CD4-positive, alpha-beta T cell (primary cell): ENCODE results near the gene CA6. TPM values are rescaled to one million over a fixed set of nuclear protein-coding genes. Genes with fewer than 3 reads are reported as not detected.
"Not testable (repeated sequence)": the region's sequence is repeated elsewhere in the genome, so short reads cannot be mapped to it uniquely, and the experiment has no call there.

Experiments
- ATAC-seq: fragments of 200-7000 bp; cut with Tn5 transposase; one replicate; pipeline ENCODE4 v1.10.0; 2022; ENCODE audit warnings: mild to moderate bottlenecking; ENCODE audit not compliant: poor library complexity
- CTCF ChIA-PET: fragments of 350-600 bp; sonication (Branson Sonifier 250); formaldehyde crosslinking; loops from one replicate; lab custom pipeline; 2021; ENCODE audit warnings: antibody characterized with exemption, inconsistent platforms; lab: Charles Lee
- POLR2A ChIA-PET: fragments of 350-600 bp; sonication (Branson Sonifier 250); formaldehyde crosslinking; loops from one replicate; lab custom pipeline; 2021; ENCODE audit warnings: antibody characterized with exemption, inconsistent platforms; lab: Charles Lee
- DNase-seq, 14 experiments: peaks; one replicate each; pipeline ENCODE4 v3.0.0-alpha.2; 2013 to 2020; ENCODE audit warnings: mixed read lengths in 2 of 14
- H3K27ac ChIP-seq, 2 donors: one replicate each; pipeline versions ENCODE4 v1.5.1 to v1.7.0; 2013; ENCODE audit warnings: low read length in 2 of 2, low read depth in 1 of 2, mild to moderate bottlenecking in 1 of 2
- H3K27me3 ChIP-seq, 2 experiments: 1 replicate in 1 of 2; 2 replicates in 1 of 2; pipeline versions ENCODE4 v1.6.1 to v1.7.0; 2013; ENCODE audit warnings: low read length in 2 of 2, control low read depth in 1 of 2, mild to moderate bottlenecking in 1 of 2, moderate library complexity in 1 of 2; ENCODE audit not compliant: insufficient read depth in 2 of 2, control insufficient read depth in 1 of 2
- H3K36me3 ChIP-seq: one replicate; pipeline ENCODE4 v1.6.1; 2013; ENCODE audit warnings: low read length, control low read depth; ENCODE audit not compliant: insufficient read depth
- H3K4me1 ChIP-seq: one replicate; pipeline ENCODE4 v1.6.1; 2013; ENCODE audit warnings: low read length, control low read depth; ENCODE audit not compliant: insufficient read depth
- H3K4me3 ChIP-seq: one replicate; pipeline ENCODE4 v1.5.1; 2013; ENCODE audit warnings: mild to moderate bottlenecking, low read length, moderate library complexity
- H3K9me3 ChIP-seq, 2 experiments: 1 replicate in 1 of 2; 2 replicates in 1 of 2; pipeline versions ENCODE4 v1.6.1 to v1.7.0; 2013; ENCODE audit warnings: low read length in 2 of 2, mild to moderate bottlenecking in 2 of 2, control low read depth in 1 of 2, moderate library complexity in 1 of 2; ENCODE audit not compliant: control insufficient read depth in 1 of 2, insufficient read depth in 1 of 2
- H3K27ac Mint-ChIP-seq: one replicate; pipeline ENCODE4 v1.8.0; 2020; ENCODE audit warnings: mixed read lengths
- H3K27me3 Mint-ChIP-seq: one replicate; pipeline ENCODE4 v1.8.0; 2021; ENCODE audit warnings: mixed read lengths
- H3K36me3 Mint-ChIP-seq: one replicate; pipeline ENCODE4 v1.8.0; 2021; ENCODE audit warnings: low read depth, mixed read lengths
- H3K4me1 Mint-ChIP-seq: one replicate; pipeline ENCODE4 v1.8.0; 2021; ENCODE audit warnings: low read depth, mixed read lengths
- H3K4me3 Mint-ChIP-seq: one replicate; pipeline ENCODE4 v1.8.0; 2020; ENCODE audit warnings: mild to moderate bottlenecking, mixed read lengths
- H3K9me3 Mint-ChIP-seq: one replicate; pipeline ENCODE4 v1.8.0; 2020; ENCODE audit warnings: mixed read lengths
- intact Hi-C, 2 experiments: fragments of 100-400 bp; cut with DNase I in 1 of 2; cut with micrococcal nuclease in 1 of 2; formaldehyde crosslinking; loops; one replicate each; pipeline versions ENCODE4 v1.15.1 to v1.9.0; 2023 to 2025; cut with DNase I, micrococcal nuclease
- total RNA-seq, 174 experiments: library from RNA in 2 of 174; stranded (reverse) in 2 of 174; gene quantifications; one replicate each; pipeline ENCODE4 v1.2.3 and lab custom pipeline; 2021 to 2026
- TF ChIP-seq, protein P1 (sequence below): fragments of 200-600 bp; IDR thresholded peaks from one replicate; pipeline ENCODE4 v1.8.0; 2022; ENCODE audit warnings: antibody characterized with exemption, mild to moderate bottlenecking

CA6 gene
- total RNA-seq, 2 experiments from 2014 or later = 0.20 TPM; not detected in 1

- no peaks in the 10 kb centered on the region for H3K4me1 Mint-ChIP-seq
- H3K9me3 Mint-ChIP-seq = no peaks in the 10 kb centered on the region
- H3K4me1 ChIP-seq = no peaks in the 10 kb centered on the region
- no peaks in the 10 kb centered on the region for H3K36me3 Mint-ChIP-seq
- no peaks in the 10 kb centered on the region for H3K27me3 Mint-ChIP-seq
- CTCF ChIA-PET = interaction anchor here (1.9 kb wide), 1 partner anchor 15 kb away, joined by 4 read pairs; no protein-coding TSS in a partner anchor
- H3K36me3 ChIP-seq = no peaks in the 10 kb centered on the region
- no peak overlapping the region for H3K27ac Mint-ChIP-seq
- H3K4me3 ChIP-seq = no peak overlapping the region
- H3K27me3 ChIP-seq = no peaks in the 10 kb centered on the region
- DNase-seq = no peak
- H3K4me3 Mint-ChIP-seq = no peak overlapping the region
- POLR2A ChIA-PET = no interaction called here
- TF ChIP-seq, protein P1, sequence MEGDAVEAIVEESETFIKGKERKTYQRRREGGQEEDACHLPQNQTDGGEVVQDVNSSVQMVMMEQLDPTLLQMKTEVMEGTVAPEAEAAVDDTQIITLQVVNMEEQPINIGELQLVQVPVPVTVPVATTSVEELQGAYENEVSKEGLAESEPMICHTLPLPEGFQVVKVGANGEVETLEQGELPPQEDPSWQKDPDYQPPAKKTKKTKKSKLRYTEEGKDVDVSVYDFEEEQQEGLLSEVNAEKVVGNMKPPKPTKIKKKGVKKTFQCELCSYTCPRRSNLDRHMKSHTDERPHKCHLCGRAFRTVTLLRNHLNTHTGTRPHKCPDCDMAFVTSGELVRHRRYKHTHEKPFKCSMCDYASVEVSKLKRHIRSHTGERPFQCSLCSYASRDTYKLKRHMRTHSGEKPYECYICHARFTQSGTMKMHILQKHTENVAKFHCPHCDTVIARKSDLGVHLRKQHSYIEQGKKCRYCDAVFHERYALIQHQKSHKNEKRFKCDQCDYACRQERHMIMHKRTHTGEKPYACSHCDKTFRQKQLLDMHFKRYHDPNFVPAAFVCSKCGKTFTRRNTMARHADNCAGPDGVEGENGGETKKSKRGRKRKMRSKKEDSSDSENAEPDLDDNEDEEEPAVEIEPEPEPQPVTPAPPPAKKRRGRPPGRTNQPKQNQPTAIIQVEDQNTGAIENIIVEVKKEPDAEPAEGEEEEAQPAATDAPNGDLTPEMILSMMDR = no peak
- no peak overlapping the region for H3K27ac ChIP-seq
- ATAC-seq = no peak
- intact Hi-C loops = no loop called here
- H3K9me3 ChIP-seq = peaks cover 0 to 4% of the 10 kb centered on the region in 2 experiments
Measured at GRCh38 chr1:9019896-9020295, 74.2 kb downstream of the CA6 start.

GRCh38 chr1:9020305-9020704, 74.6 kb downstream of the CA6 start:
- Histone ChIP-seq H3K27me3 (no peaks in the 10 kb centered on the region), H3K9me3 (peaks cover 0 to 6% of the 10 kb centered on the region in 2 experiments), H3K4me3 (no peak overlapping the region), H3K4me1 (no peaks in the 10 kb centered on the region), H3K27ac (no peak overlapping the region), H3K36me3 (no peaks in the 10 kb centered on the region)
- no peak for ATAC-seq
- no peak overlapping the region for H3K4me3 Mint-ChIP-seq
- H3K27me3 Mint-ChIP-seq = no peaks in the 10 kb centered on the region
- CTCF ChIA-PET = interaction anchor here (1.9 kb wide), 1 partner anchor 15 kb away, joined by 4 read pairs; no protein-coding TSS in a partner anchor
- H3K4me1 Mint-ChIP-seq = no peaks in the 10 kb centered on the region
- H3K27ac Mint-ChIP-seq = no peak overlapping the region
- H3K36me3 Mint-ChIP-seq = no peaks in the 10 kb centered on the region
- POLR2A ChIA-PET = no interaction called here
- no peaks in the 10 kb centered on the region for H3K9me3 Mint-ChIP-seq
- no peak for DNase-seq
- intact Hi-C loops = no loop called here
- TF ChIP-seq, protein P1 = no peak

- H3K4me3 Mint-ChIP-seq, DNase-seq, H3K36me3 ChIP-seq, POLR2A ChIA-PET, H3K27ac Mint-ChIP-seq, intact Hi-C loops, H3K4me1 ChIP-seq, ATAC-seq, H3K36me3 Mint-ChIP-seq, H3K4me3 ChIP-seq, H3K27me3 Mint-ChIP-seq, H3K9me3 ChIP-seq, H3K27ac ChIP-seq, H3K9me3 Mint-ChIP-seq, H3K4me1 Mint-ChIP-seq, H3K27me3 ChIP-seq: not testable (repeated sequence)
- CTCF ChIA-PET = interaction anchor here (1.2 kb wide), 1 partner anchor 17 kb away, joined by 3 read pairs; no protein-coding TSS in a partner anchor
Measured at GRCh38 chr1:9022026-9022738, 76.5 kb downstream of the CA6 start.
